GM12878 (cell line): ENCODE data around the gene RBP3. TPM values are rescaled to one million over a fixed set of nuclear protein-coding genes. Genes with fewer than 3 reads are reported as not detected.

ENCODE experiments used
- ATAC-seq: fragments of 200-7000 bp; cut with Tn5 transposase; 3 replicates; pipeline ENCODE4 v1.9.1; 2020; ENCODE audit warnings: mild to moderate bottlenecking, moderate library complexity
- BruUV-seq: library from RNA; stranded (reverse); fragments of 400-500 nt; replicated peaks from 2 replicates; lab custom pipeline; 2021; lab: Mats Ljungman, UMichigan
- CTCF ChIA-PET: fragments of 300-600 bp; sonication (Branson Sonifier 250); formaldehyde crosslinking; extraction: SDS; loops from one replicate; lab custom pipeline; 2021; ENCODE audit warnings: inconsistent platforms; lab: Yijun Ruan, JAX
- POLR2A ChIA-PET: fragments of 350-600 bp; formaldehyde crosslinking; extraction: SDS; loops from one replicate; lab custom pipeline; 2021; ENCODE audit warnings: inconsistent platforms; lab: Charles Lee
- RAD21 ChIA-PET: fragments of 300-600 bp; sonication (Branson Sonifier 250); formaldehyde crosslinking; loops from one replicate; lab custom pipeline; 2023; ENCODE audit warnings: antibody characterized with exemption; ENCODE audit not compliant: unreplicated experiment; lab: Charles Lee
- SMC1A ChIA-PET: fragments of 300-600 bp; sonication (Branson Sonifier 250); formaldehyde crosslinking; loops from one replicate; lab custom pipeline; 2023; ENCODE audit not compliant: unreplicated experiment, uncharacterized antibody; lab: Charles Lee
- DNase-seq: peaks from one replicate; pipeline ENCODE4 v3.0.0-alpha.2; 2011; ENCODE audit warnings: low read depth, low spot score
- FAIRE-seq: peaks from 3 replicates; lab custom pipeline; 2011; peaks lifted over from hg19 to GRCh38; lab: Jason Lieb, UNC
- H2AFZ ChIP-seq: 2 replicates; pipeline ENCODE4 v1.6.0; 2011; ENCODE audit warnings: low read depth, low read length, control low read depth; ENCODE audit not compliant: control insufficient read depth
- H3K27ac ChIP-seq: 2 replicates; pipeline ENCODE4 v1.5.1; 2011; ENCODE audit warnings: control low read depth; ENCODE audit not compliant: control insufficient read depth, insufficient read depth
- H3K27me3 ChIP-seq, 2 experiments: replicated peaks in 1 of 2; 2 replicates each; pipeline versions ENCODE4 v1.6.0 to v1.6.1; 2011; ENCODE audit warnings: low read length in 1 of 2; ENCODE audit not compliant: control insufficient read depth in 2 of 2, insufficient read depth in 2 of 2
- H3K36me3 ChIP-seq, 2 experiments: 2 replicates each; pipeline ENCODE4 v1.5.1; 2011; ENCODE audit warnings: low read length in 1 of 2; ENCODE audit not compliant: control insufficient read depth in 2 of 2, insufficient read depth in 2 of 2
- H3K4me1 ChIP-seq: 2 replicates; pipeline ENCODE4 v1.6.1; 2011; ENCODE audit warnings: mild to moderate bottlenecking, low read length, moderate library complexity, mixed read lengths; ENCODE audit not compliant: control insufficient read depth, insufficient read depth
- H3K4me2 ChIP-seq: 2 replicates; pipeline ENCODE4 v1.6.0; 2011; ENCODE audit warnings: control low read depth; ENCODE audit not compliant: control insufficient read depth, insufficient read depth
- H3K4me3 ChIP-seq: fragments of 200-600 bp; sonication (generic); 2 replicates; pipeline ENCODE4 v1.5.1; 2016
- H3K79me2 ChIP-seq: 2 replicates; pipeline ENCODE4 v1.6.0; 2011; ENCODE audit warnings: low read length; ENCODE audit not compliant: control insufficient read depth, insufficient read depth
- H3K9ac ChIP-seq: 2 replicates; pipeline ENCODE4 v1.8.0; 2011; ENCODE audit warnings: low read length, control low read depth, mixed read lengths; ENCODE audit not compliant: control insufficient read depth, insufficient read depth
- H3K9me3 ChIP-seq: replicated peaks from 3 replicates; pipeline ENCODE4 v1.5.1; 2011; ENCODE audit warnings: mild to moderate bottlenecking, low read length; ENCODE audit not compliant: control insufficient read depth, insufficient read depth
- H4K20me1 ChIP-seq: 2 replicates; pipeline ENCODE4 v1.6.0; 2011; ENCODE audit not compliant: control insufficient read depth, insufficient read depth
- CTCF ChIP-seq, 3 experiments: IDR thresholded peaks in 2 of 3; conservative IDR thresholded peaks in 1 of 3; 2 replicates each; pipeline ENCODE4 v1.5.1; 2011; ENCODE audit warnings: low read depth in 3 of 3, low read length in 3 of 3, mild to moderate bottlenecking in 3 of 3, control low read depth in 2 of 3, moderate library complexity in 2 of 3, inconsistent platforms in 1 of 3, mixed read lengths in 1 of 3; ENCODE audit not compliant: control insufficient read depth in 2 of 3, insufficient read depth in 1 of 3; ENCODE audit errors: extremely low read depth in 1 of 3
- E2F8 ChIP-seq: fragments of 450-650 bp; IDR thresholded peaks from 2 replicates; pipeline ENCODE4 v1.6.1; 2018; ENCODE audit warnings: mild to moderate bottlenecking, low read depth, moderate library complexity; ENCODE audit not compliant: partially characterized antibody
- E4F1 ChIP-seq: fragments of 450-650 bp; IDR thresholded peaks from 2 replicates; pipeline ENCODE4 v1.6.1; 2018; ENCODE audit warnings: borderline replicate concordance, mild to moderate bottlenecking; ENCODE audit not compliant: partially characterized antibody
- EGR1 ChIP-seq, 2 experiments: IDR thresholded peaks; 1 replicate in 1 of 2; 2 replicates in 1 of 2; pipeline ENCODE4 v1.6.1; 2011 to 2012; ENCODE audit warnings: low read depth in 2 of 2, low read length in 2 of 2, borderline replicate concordance in 1 of 2, mild to moderate bottlenecking in 1 of 2, moderate library complexity in 1 of 2
- IKZF1 ChIP-seq: fragments of 450-650 bp; conservative IDR thresholded peaks from 2 replicates; pipeline ENCODE4 v1.6.1; 2017; ENCODE audit warnings: antibody characterized with exemption, mild to moderate bottlenecking
- NKRF ChIP-seq: fragments of 450-650 bp; conservative IDR thresholded peaks from 2 replicates; pipeline ENCODE4 v1.6.1; 2017; ENCODE audit warnings: mild to moderate bottlenecking, moderate library complexity
- ZBTB33 ChIP-seq: fragments of 450-650 bp; IDR thresholded peaks from 2 replicates; pipeline ENCODE4 v1.6.1; 2017; ENCODE audit warnings: mild to moderate bottlenecking
- WGBS: methylation state at CpG from one replicate; pipeline ENCODE4 v1.1.6; 2016; ENCODE audit warnings: low lambda C conversion rate; ENCODE audit not compliant: insufficient replicate concordance, insufficient coverage; ENCODE audit errors: missing lambda C conversion rate; 5-methylcytosine and 5-hydroxymethylcytosine counted together
- in situ Hi-C: fragments of 300-500 bp; cut with MboI; formaldehyde crosslinking; loops from 9 replicates; pipeline ENCODE4 v1.14.3; 2018; ENCODE audit warnings: mixed read lengths
- intact Hi-C: fragments of 100-400 bp; cut with micrococcal nuclease; formaldehyde crosslinking; loops from one replicate; pipeline ENCODE4 v1.14.2; 2022; ENCODE audit not compliant: unreplicated experiment
- polyA plus RNA-seq, 11 experiments: library from polyadenylated mRNA; depleted of rRNA in 4 of 11; unstranded in 6 of 11; stranded (reverse) in 5 of 11; fragments of >200 nt; fragmentation: Nextera tagmentation in 4 of 11; fragmentation: Illumina TruSeq in 1 of 11; extraction: Ambion mirVana in 4 of 11; extraction: Trizol in 1 of 11; gene quantifications; 1 replicate in 1 of 11; 2 replicates in 10 of 11; pipeline versions ENCODE4 v1.2.1 to v1.2.3, GENCODE V29; 2011 to 2016; ENCODE audit warnings: inconsistent platforms in 2 of 11, missing spikeins in 2 of 11, low read depth in 1 of 11
- total RNA-seq, 4 experiments: library from RNA; depleted of rRNA in 3 of 4; stranded (reverse); fragments of >200 nt in 3 of 4; fragmentation: Illumina TruSeq in 1 of 4; extraction: Trizol in 1 of 4; gene quantifications; 2 replicates each; pipeline versions ENCODE4 v1.2.1 to v1.2.3, GENCODE V29; 2013 to 2021

Gene RBP3
- total and polyA plus RNA-seq, 10 of the 15 experiments (the other 5 are each of a cell fraction or from before 2014, with no cell fraction given), result not detected

- SMC1A ChIA-PET, result no interaction called here
- no peak for ATAC-seq
- Histone ChIP-seq H3K9me3 (no peaks in the 10 kb centered on the region), H2AFZ (no peak overlapping the region), H3K4me3 (no peak overlapping the region), H3K4me2 (no peak overlapping the region), H3K79me2 (no peaks in the 10 kb centered on the region), H3K9ac (no peak overlapping the region), H3K36me3 (no peaks in the 10 kb centered on the region), H3K4me1 (no peaks in the 10 kb centered on the region), H3K27ac (no peak overlapping the region), H4K20me1 (no peaks in the 10 kb centered on the region), H3K27me3 (no peaks in the 10 kb centered on the region; a peak in 1 of 4 replicates)
- POLR2A ChIA-PET, result no interaction called here
- intact Hi-C loops, result no loop called here
- in situ Hi-C loops, result no loop called here
- FAIRE-seq, result no peak
- WGBS, result 0% methylated on average over 6 of the region's 6 CpGs
- CTCF ChIA-PET, result interaction anchor here (0.7 kb wide), 1 partner anchor 111 kb away, joined by 4 read pairs; no protein-coding TSS in a partner anchor
- no peak for DNase-seq
- RAD21 ChIA-PET, result no interaction called here
- BruUV-seq, result no TSS peak
- TF ChIP-seq E4F1, result no peak
- TF ChIP-seq CTCF (IDR thresholded peaks at IDR 0.05 in 2 of 3, conservative IDR thresholded peaks at IDR 0.05 in 1 of 3; ENCODE audit: control insufficient read depth in 2 of 3, extremely low read depth in 1 of 3, insufficient read depth in 1 of 3, low read depth in 3 of 3, low read length in 3 of 3), result 0 out of 6 replicates have a peak, but pooled peaks of 1 of the 3 experiments have one; percentile 4
- TF ChIP-seq NKRF, result no peak
- TF ChIP-seq EGR1 (IDR thresholded peaks at IDR 0.05; ENCODE audit: borderline replicate concordance in 1 of 2, low read depth in 2 of 2, low read length in 2 of 2), result no peak
- TF ChIP-seq E2F8, result no peak
- no peak for TF ChIP-seq ZBTB33
- no peak for TF ChIP-seq IKZF1
- TF ChIP-seq, all 136 proteins: peak for 1
Observed at GRCh38 chr10:47403446-47404318, 55.5 kb downstream of the RBP3 start.
